GDM1 (cell line): Measurements from ENCODE around the gene IGF2R.
"Not testable (repeated sequence)": the region's sequence is repeated elsewhere in the genome, so short reads cannot be mapped to it uniquely, and the experiment has no call there.

ENCODE experiments used
- DNase-seq: peaks from one replicate; lab custom pipeline; 2025; lab: John Stamatoyannopoulos, UW

The IGF2R gene

DNA sequence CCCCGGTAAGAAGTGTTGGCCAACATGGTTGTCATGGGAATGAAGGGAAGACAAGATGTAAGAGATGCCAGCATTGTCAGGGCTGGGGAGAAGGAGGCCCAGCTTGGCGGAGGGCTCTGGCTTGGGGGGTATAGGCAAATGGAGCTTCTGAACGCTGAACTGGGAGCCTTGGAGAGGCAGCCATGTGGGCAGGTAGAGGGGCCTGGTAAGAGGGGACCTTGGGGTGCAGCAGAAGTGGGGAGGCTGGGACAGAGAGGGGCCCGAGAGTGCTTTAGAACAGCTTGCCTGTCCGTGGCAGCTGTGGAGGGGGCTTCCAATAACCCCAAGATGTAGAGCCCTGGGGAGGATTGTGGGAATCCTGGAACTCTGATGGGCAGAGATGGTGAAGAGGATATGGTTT lies 155.7 kb downstream of the IGF2R start:
- no peak for DNase-seq

DNA sequence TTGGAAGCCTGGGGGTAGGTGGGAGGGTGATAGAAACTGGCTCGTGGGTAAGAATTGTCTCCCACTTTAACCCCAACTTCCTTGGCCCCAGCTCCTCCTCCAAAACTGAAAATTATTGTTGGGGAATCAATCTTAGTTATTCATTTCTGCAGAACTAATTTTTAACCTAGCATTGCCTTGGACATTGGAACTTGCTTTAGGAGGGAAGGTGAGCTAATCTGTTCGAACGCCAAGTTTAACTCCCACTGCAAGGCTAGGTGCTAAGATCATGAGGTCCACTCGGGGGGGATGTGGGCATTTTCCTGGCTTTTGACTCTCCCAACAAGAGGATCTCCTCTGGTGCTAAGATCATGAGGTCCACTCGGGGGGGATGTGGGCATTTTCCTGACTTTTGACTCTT lies 156.2 kb downstream of the IGF2R start:
- not testable (repeated sequence) for DNase-seq

DNA sequence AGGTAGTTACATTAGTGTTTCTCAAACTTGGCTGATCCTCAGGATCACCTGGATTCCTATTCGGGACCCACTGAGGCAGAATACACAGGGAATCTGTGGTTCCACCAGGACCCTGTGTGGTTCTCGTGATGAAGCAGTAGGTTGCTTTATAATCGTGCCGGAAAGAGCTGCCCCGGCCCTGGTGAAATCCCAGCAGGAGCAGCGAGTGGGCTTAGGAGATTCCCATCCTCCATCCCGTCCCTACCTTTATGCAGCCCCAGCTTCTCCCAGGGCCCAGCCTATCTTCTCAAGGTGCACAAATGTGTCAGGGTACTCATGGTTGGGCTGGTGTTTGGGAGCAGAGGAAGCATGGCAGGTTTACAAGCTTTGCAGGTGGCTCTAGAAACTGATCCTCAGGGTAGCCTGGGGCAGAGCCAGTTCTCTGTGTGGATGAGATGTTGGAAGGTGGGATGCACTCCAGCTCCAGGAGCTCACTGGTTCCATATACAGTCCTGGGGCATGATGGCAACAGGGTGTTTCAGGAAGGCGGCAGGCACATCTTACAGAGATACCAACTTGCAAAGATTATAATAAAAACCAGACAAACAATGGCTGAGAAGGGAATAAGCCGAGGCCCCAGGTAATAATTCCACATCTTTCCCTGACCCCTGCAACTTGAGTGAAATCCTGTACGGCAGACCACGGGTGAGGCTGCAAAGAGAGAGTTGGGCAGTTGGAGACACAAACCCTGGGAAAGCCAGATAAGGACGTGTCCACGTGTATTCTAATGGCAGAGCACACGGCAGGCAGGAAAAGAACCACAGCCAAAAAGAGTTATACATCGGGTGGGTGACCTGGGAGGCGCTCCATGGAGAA lies 158.6 kb downstream of the IGF2R start:
- DNase-seq: no peak

DNA sequence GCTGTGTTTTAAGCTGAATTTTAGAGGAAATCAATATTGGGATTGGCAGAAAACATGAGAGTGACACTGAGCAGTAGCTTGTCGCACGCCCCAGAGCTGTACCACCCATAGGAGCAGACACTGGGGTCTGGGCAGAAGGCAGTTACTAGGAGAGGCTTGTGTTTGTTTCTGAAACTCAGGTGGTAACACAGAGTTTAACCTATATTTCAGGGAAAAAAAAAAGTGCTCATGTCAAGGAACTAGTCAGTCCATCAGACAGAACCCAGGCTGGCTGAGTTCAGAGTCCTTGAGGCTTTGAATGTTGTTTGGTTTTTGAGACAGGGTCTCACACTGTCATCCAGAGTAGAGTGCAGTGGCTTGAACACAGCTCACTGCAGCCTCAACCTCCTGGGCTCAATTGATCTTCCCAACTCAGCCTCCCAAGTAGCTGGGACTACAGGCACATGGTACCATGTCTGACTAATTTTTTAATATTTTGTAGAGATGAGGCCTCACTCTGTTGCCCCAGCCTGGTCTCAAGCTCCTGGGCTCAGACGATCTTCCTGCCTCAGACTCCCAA lies 159.3 kb downstream of the IGF2R start:
- DNase-seq: no peak

DNA sequence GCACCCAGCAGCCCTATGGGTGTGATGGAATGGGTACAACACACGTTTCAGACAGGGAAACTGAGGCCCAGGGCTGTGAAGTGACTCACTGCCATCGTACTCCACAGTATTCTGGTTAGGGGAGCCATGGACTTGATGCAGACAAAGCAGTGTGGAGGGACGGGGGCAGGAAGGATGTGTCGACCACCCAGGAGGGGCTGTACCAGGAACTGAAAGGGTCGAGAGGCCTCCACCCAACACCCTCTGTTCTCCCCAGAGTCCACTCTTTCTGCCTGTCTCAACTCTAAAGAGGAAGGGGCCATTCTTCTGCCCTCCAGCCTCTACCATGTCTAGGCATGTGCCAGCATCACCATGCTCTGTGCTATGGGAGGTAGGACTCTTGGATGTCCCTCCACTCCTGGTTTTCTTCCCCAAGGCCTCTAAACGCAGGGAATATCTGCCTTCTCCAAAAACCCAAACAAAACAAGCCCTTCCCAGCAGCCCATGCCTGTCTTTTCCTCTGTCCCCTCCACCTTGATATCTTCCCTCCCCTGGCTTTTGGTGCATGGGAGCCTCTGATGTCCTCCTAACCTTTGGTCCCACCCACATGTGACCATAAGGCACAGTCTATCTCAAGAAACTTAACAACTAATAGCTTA lies 160.1 kb downstream of the IGF2R start:
- DNase-seq: no peak

DNA sequence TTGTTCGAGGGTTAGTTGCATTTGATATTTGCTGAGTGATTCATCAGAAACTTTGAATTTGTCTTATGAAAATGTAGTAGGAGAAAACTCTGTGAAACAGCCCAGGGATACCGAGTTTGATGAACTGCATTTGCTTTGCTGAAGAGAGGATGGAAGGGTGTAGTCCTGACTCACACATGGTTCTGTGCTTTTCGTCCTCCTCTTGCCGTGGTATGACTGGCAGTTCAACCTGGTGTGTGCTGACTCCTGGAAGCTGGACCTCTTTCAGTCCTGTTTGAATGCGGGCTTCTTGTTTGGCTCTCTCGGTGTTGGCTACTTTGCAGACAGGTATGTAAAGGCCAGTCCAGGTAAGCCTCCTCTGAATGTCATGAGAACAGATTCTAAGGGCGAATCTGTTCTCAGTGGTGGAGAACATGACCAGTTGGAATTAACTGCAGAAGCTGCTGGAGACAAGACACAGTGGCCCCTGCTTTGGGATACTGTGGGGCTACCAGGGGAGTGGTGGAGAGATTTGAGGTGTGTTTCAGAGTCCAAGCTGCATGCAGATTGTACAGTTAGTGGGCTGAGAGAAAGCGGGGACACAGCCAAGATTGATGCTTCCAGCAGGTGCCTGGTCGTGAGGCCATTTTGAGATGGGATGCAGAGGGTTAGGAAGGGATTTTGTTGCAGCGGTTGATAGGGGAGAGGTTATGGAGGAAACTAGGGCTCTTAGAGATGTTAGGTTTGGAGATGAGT lies 161.2 kb downstream of the IGF2R start:
- DNase-seq: no peak

DNA sequence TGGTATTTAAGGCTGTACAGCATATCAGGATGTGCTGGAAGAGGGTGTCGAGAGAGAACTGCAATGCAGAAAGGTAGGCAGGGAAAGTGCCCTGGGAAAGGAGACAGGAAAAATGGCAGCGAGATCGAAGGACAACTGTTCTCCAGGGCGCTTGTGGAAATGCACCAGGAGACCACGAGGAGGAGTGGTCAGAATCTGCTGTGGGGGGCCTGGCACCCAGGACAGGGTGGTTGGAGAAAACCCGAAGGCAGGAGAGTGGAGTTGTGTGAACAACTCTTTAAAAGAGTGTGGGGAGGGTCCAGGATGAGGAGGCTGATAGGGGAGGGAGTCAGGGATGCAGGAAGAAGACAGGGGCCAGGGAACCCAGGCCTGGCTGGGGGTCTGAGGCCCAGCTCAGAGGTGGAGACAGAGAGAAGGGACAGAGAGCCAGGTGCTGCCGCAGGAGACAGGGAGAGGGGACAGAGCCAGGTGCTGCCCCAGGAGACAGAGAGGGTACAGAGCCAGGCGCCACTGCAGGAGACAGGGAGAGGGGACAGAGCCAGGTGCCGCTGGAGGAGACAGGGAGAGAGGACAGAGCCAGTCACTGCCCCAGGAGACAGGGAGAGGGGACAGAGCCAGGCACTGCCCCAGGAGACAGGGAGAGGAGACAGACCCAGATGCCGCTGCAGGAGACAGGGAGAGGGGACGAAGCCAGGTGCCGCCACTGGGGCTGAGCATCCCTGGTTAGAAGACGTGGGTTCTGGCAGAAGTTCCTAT lies 162.0 kb downstream of the IGF2R start:
- no peak for DNase-seq

DNA sequence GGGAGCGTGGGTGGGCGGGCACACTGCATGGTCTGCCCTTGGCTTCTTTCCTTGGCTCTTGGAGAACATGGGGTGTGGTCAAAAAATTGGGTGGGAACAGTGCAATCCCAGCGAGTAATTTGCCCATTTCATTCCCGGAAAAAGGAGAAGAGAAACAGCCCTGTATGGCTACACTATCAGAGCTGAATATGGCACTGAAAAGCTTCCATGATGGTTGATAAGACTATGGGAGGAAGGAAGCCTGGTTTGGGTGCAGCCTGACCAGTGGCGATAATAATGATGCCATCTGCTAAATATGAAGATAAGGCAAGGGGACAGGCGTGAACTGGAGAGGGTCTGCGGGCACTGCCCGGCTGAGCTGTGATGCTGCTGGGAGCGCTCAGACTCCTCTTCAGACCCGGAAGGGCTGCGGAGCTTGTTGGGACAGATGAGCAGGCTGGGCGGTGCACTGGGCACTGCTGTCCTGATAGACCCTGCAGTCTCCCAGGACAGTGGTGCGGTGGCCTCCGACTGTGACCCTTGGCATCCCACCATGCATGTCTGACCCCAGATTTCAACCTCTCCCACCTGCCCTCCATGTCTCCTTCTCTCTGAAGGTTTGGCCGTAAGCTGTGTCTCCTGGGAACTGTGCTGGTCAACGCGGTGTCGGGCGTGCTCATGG lies 162.9 kb downstream of the IGF2R start:
- no peak for DNase-seq

DNA sequence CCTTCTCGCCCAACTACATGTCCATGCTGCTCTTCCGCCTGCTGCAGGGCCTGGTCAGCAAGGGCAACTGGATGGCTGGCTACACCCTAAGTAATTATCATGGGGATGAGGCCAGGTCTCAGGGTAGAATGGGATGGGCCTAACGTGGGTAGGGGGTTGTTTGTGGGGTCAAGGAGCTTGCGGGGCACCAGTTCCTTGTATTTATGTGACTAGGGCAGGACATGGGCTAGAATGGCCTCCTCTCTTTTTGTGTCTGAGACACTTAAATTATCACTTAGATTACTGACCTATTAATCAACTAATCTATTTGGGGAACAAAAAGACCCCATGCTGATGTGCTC lies 163.4 kb downstream of the IGF2R start:
- no peak for DNase-seq

DNA sequence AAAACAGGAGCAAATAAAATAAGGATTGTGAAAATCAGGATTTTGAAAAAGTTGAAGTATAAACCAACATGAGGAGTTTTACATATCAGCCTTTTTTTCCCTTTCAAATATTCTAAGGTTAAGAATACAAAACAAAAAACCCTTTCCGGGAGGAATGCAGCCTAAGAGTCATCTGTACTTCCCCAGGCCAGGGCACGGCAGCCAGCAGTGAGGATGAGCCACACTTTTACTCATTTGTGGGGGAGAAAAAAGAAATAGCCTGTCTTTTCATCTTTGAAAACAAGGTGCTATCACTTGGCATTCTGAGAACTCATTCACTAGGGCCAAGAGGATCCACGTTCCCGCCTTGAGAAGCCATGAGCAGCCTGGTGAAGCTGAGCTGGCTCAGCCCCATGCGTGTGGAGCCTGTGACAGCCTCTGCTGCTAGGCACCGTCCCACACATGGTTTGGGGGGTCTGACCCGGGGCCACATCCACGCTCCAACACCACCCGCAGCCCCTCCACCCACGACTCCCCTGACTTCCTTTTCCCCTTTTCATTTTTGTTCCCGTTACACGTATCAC lies 164.0 kb downstream of the IGF2R start:
- DNase-seq: no peak

DNA sequence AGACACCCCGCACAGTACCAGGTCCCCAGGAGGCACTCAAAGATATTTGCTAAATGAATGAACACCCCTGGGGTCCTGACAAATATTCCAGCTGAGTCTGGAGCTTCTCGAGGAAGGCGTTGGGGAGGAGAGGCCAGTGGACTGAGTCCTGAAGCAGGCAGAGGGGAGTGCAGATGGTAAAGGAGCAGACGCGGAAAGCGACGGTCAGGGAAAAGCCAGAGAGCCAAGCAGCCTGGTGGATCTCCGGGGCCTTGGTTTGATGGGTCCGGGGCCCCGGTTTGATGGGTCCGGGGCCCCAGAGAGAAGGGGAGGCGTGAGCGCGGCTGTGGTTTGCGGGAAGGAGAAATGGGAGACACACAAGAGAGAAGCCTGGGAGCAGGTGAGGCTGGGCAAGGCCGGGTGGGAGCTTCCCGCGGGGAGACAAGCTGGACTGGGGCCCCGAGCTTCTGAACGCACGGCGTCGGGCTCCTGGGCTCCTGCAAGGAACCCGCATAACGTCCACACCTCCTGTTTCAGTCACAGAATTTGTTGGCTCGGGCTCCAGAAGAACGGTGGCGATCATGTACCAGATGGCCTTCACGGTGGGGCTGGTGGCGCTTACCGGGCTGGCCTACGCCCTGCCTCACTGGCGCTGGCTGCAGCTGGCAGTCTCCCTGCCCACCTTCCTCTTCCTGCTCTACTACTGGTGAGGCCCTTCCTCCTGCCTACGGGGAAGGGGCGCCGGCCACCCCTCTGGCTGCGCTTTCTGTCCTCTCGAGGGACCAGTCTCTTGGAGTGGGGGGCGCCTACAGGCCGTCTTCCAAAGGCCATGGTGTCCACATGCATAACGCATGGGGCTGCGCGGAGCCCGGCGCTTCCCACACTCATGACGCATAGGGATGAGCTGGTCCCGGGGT lies 164.8 kb downstream of the IGF2R start:
- DNase-seq: no peak

DNA sequence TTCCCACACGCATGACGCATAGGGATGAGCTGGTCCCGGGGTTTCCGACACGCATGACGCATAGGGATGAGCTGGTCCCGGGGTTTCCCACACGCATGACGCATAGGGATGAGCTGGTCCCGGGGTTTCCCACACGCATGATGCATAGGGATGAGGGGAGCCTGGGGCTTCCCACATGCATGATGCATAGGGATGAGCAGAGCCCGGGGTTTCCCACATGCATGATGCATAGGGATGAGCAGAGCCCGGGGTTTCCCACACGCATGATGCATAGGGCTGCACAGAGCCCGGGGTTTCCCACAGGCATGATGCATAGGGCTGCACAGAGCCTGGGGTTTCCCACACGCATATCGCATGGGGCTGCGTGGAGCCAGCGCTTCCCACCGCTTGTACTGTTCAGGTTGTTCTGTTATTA lies 165.5 kb downstream of the IGF2R start:
- not testable (repeated sequence) for DNase-seq

DNA sequence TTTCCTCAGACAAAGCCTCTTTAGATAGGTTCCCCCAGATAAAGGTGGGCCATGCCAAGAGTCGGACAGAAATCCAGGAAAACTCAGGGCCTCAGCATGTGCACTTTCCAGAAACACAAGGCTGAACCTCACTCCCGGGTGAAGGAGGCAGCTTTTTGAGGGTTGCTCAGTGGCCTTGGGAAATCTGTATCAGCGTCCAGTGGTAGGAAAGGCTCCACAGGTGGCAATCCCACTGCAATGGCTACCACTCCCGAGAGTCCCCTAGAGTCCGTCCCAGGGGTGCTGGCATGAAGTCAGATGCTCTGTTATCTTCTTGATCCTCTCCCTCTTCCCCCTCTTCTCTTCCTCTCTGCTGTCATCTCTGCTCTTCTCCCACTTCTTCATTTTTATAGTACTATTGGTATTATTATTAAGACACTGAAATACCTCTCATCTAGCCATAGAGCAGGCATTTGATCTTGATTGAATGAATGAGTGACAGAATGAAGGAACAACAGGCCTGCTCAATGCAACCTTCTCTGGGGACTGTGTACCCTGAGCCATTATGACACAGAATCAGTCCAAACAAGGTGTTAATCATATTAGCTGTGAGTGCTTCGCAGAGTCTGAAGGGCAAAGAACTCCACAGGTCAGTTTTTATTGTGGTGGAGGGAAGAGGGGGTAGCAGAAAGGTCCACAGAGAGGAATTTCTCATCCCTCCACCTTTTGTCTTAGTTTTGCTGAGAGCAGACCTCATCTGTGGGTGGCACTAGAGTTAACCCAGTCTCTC lies 166.1 kb downstream of the IGF2R start:
- no peak for DNase-seq

DNA sequence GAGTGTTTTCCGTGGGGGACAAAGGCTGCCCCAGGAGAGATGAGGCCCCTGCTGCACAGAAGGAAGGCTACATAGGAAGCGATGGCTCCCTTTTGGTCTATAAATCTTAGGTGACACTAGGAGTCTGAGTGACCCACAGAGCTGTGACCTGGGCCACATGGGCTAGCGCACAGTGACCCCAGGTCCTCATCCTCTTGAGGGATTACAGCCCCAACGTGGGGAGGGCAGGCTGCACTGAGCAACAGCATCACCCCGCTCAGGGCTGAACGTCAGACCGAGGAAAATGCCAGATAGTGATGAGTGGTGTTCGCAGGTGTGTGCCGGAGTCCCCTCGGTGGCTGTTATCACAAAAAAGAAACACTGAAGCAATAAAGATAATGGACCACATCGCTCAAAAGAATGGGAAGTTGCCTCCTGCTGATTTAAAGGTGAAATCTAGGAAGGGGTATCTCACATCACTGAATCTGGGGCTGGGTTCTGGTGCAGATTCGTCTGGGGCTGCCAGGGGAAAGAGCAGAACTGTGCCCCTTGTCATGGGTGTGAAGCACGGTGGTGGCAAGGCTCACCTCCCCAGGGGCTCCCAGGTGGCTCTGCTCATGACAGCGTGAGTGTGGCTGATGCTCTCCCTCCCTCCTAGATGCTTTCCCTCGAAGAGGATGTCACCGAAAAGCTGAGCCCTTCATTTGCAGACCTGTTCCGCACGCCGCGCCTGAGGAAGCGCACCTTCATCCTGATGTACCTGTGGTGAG lies 167.2 kb downstream of the IGF2R start:
- DNase-seq: no peak

DNA sequence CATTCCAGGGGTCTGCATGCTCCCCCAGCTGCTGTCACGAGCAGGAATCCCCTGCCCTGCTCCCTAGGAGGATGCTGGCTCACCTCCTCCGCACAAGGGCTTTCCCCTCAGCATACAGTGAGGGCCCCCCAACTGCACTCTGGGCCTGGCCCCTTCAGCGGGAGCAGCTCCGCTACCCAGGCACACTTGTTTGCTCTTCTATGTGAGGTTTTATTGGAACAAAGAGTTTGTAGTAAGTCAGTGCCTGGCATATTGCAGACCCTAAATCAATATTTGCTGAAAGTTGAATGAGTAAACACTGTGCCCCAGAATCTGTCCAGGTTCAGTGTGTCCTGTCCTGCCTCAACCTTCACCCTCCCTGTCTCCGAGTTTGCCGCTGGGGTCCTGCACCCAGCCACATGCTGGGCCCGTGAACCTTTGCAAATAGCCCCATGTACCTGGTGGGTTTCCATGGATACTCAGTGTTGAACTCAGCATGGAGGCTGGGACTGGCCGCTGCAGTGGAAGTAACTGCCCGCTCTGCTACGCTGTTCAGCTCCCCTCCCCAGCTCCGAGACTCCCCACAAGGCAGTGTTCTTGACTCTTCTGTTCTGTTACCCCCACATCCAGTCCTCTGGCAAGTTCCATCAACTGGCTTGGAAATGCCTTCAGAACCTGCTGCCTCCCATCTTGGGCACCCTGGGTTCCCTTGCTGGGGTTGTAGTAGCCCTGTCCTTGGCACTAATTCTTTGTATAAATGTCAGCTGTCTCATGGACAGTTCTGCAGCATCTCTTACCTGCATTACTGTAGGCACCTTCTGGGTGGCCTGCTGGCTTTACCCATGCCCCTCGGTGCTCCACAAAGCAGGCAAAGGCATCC lies 168.5 kb downstream of the IGF2R start:
- no peak for DNase-seq

DNA sequence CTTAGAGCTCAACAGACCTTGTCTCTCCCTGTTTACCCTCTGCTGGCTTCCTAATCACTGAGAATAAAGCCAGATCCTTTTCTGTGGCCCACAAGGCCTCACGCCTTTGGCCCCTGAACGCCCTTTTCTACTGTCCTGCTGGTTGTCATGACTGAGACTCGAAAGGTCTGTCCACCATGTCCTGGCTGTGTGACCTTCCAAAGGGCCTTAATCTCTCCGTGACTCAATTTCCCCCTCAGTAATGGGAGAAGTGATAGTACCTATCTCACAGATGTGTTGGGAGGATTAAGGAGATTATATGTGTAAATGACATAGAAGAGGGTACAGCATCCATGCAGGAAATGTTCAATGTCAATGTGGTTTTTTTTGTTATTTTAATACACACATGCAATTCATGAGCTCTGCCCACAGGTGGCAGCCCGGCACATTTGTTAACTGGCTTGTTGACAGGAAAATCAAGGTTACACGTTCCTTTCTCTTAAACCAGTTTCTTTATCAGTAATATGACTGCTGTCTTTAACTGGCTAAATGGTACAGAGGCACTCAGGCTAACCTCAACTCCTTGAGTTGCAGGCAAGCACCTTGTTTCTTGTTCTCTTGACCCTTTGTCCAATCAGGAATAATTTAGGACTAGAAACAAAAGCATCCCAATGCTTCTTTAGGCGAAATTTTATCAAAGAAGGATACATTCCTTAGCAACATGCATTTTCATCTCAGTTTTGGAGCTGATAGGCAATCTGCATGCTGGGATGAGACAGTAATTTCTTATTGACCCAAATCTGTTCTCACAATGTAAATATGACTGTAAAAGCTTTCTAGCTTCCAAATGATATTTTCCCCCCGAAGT lies 169.3 kb downstream of the IGF2R start:
- DNase-seq: no peak
